Fibroblast of villous mesenchyme (primary cell): ENCODE measurements around the gene SHISA9. TPM values are rescaled to one million over a fixed set of nuclear protein-coding genes. Genes with fewer than 3 reads are reported as not detected.

Experiments used
- DNase-seq: peaks from one replicate; pipeline ENCODE4 v3.0.0-alpha.2; 2010; ENCODE audit warnings: low read depth
- H3K4me3 ChIP-seq: 2 replicates; pipeline ENCODE4 v1.5.1; 2011; ENCODE audit warnings: low read depth, mild to moderate bottlenecking, low read length
- total RNA-seq: library from RNA; depleted of rRNA; stranded (reverse); fragments of >200 nt; gene quantifications from 2 replicates; pipeline ENCODE4 v1.2.3, GENCODE V29; 2012
- TF ChIP-seq, protein P1 (sequence below): IDR thresholded peaks from 2 replicates; pipeline ENCODE4 v1.5.1; 2012; ENCODE audit warnings: low read depth, mild to moderate bottlenecking, low read length; ENCODE audit not compliant: insufficient read depth

SHISA9 gene
- total RNA-seq, 1 donor = not detected

- H3K4me3 ChIP-seq = no peak overlapping the region
- TF ChIP-seq, protein P1, sequence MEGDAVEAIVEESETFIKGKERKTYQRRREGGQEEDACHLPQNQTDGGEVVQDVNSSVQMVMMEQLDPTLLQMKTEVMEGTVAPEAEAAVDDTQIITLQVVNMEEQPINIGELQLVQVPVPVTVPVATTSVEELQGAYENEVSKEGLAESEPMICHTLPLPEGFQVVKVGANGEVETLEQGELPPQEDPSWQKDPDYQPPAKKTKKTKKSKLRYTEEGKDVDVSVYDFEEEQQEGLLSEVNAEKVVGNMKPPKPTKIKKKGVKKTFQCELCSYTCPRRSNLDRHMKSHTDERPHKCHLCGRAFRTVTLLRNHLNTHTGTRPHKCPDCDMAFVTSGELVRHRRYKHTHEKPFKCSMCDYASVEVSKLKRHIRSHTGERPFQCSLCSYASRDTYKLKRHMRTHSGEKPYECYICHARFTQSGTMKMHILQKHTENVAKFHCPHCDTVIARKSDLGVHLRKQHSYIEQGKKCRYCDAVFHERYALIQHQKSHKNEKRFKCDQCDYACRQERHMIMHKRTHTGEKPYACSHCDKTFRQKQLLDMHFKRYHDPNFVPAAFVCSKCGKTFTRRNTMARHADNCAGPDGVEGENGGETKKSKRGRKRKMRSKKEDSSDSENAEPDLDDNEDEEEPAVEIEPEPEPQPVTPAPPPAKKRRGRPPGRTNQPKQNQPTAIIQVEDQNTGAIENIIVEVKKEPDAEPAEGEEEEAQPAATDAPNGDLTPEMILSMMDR = no peak
- DNase-seq = no peak
Observed at GRCh38 chr16:12904329-12904671, 2.9 kb downstream of the SHISA9 start.

GRCh38 chr16:12906271-12906670 is 4.9 kb downstream of the SHISA9 start:
- no peak overlapping the region for H3K4me3 ChIP-seq
- no peak for DNase-seq
- TF ChIP-seq, protein P1 = no peak

- H3K4me3 ChIP-seq = no peak overlapping the region
- no peak for DNase-seq
- TF ChIP-seq, protein P1 = no peak
Observed at GRCh38 chr16:12906765-12907516, 5.5 kb downstream of the SHISA9 start.

DNA sequence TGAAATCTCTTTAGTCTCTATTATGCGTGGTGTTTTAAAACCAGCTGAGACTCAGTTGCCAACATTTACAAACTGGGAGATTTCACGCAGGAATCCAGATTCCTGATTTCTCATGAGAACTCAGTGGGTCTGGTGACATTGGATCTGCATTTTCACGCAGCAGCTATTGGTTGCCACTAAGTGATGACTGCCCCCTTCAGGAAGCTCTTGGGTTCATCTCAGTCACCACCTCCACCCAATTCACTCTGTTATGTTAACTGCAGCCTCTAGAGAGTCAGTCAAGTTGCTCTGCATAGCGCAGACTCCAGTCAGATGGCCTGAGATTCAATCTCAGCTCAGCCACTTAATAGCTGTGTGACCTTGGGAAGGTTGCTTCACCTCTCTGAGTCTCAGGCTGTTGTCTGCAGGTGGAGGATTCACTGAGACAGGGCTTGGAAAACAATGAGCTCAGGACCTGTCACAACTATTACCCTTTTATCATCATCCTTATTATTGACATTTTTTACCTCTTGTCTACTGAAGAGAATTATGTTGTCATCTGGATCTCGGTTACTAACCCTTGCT is 6.4 kb downstream of the SHISA9 start:
- H3K4me3 ChIP-seq = no peak overlapping the region
- TF ChIP-seq, protein P1 = no peak
- no peak for DNase-seq

DNA sequence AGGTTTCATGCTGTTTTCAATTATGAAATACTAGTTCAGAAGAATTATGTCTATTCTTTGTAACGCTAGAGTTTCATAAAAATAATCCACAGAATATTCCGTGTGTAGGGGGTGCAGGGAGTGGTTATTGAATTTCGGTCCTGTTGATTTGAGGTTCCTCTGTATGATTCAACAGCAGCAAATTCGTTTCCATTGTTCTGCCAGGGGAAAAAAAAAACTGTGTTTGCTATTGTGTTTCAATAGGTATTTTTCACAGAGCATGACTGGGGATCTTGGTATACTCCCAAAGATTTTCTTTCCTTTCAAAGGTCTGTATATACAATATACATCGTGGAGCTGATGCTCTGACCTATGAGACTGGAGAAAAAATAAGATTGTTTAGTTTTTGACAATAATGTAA is 15.8 kb downstream of the SHISA9 start:
- TF ChIP-seq, protein P1 = no peak
- H3K4me3 ChIP-seq = no peak overlapping the region
- DNase-seq = no peak

GRCh38 chr16:12917653-12918052 is 16.3 kb downstream of the SHISA9 start:
- H3K4me3 ChIP-seq = no peak overlapping the region
- DNase-seq = peak; percentile 2
- TF ChIP-seq, protein P1 = no peak
